Fibroblast of lung (primary cell): Measurements from ENCODE around the gene EDC3. TPM values are rescaled to one million over a fixed set of nuclear protein-coding genes. Genes with fewer than 3 reads are reported as not detected.

Experiments
- DNase-seq, 2 donors: peaks; one replicate each; pipeline versions ENCODE4 v3.0.0 to v3.0.0-alpha.2; 2010; ENCODE audit warnings: low read depth in 2 of 2
- H2AFZ ChIP-seq: 2 replicates; pipeline ENCODE4 v1.5.1; 2012; ENCODE audit warnings: low read length, control low read depth, inconsistent platforms
- H3K27ac ChIP-seq: 2 replicates; pipeline ENCODE4 v1.5.1; 2011; ENCODE audit warnings: low read length, control low read depth; ENCODE audit not compliant: insufficient read depth
- H3K27me3 ChIP-seq: 2 replicates; pipeline ENCODE4 v1.5.1; 2011; ENCODE audit warnings: mild to moderate bottlenecking, low read length; ENCODE audit not compliant: control insufficient read depth, insufficient read depth
- H3K36me3 ChIP-seq: 2 replicates; pipeline ENCODE4 v1.5.1; 2011; ENCODE audit warnings: low read length; ENCODE audit not compliant: control insufficient read depth, insufficient read depth
- H3K4me1 ChIP-seq: 2 replicates; pipeline ENCODE4 v1.5.1; 2011; ENCODE audit warnings: low read length; ENCODE audit not compliant: control insufficient read depth, insufficient read depth; ENCODE audit errors: extremely low read depth
- H3K4me2 ChIP-seq: 2 replicates; pipeline ENCODE4 v1.5.1; 2011; ENCODE audit warnings: low read length, control low read depth; ENCODE audit not compliant: insufficient read depth; ENCODE audit errors: extremely low read depth
- H3K4me3 ChIP-seq, 4 experiments: fragments of 200-600 bp in 1 of 4; sonication (generic) in 1 of 4; replicated peaks in 1 of 4; 2 replicates each; pipeline ENCODE4 v1.5.1; 2011 to 2016; ENCODE audit warnings: low read length in 4 of 4, low read depth in 3 of 4, mild to moderate bottlenecking in 3 of 4, control low read depth in 2 of 4, inconsistent platforms in 1 of 4, mixed read lengths in 1 of 4; ENCODE audit not compliant: insufficient read depth in 1 of 4; ENCODE audit errors: control extremely low read depth in 1 of 4
- H3K79me2 ChIP-seq: 2 replicates; pipeline ENCODE4 v1.5.1; 2012; ENCODE audit warnings: mild to moderate bottlenecking, low read length, inconsistent platforms; ENCODE audit not compliant: control insufficient read depth, insufficient read depth
- H3K9ac ChIP-seq: 2 replicates; pipeline ENCODE4 v1.5.1; 2011; ENCODE audit warnings: mild to moderate bottlenecking, low read length, control low read depth; ENCODE audit not compliant: insufficient read depth
- H3K9me3 ChIP-seq: 2 replicates; pipeline ENCODE4 v1.5.1; 2012; ENCODE audit warnings: low read depth, low read length; ENCODE audit not compliant: control insufficient read depth, insufficient read depth
- H4K20me1 ChIP-seq: 2 replicates; pipeline ENCODE4 v1.5.1; 2011; ENCODE audit warnings: low read length; ENCODE audit not compliant: control insufficient read depth, insufficient read depth; ENCODE audit errors: extremely low read depth
- CTCF ChIP-seq, 2 donors: IDR thresholded peaks in 1 of 2; conservative IDR thresholded peaks in 1 of 2; 1 replicate in 1 of 2; 2 replicates in 1 of 2; pipeline ENCODE4 v1.5.1; 2011 to 2012; ENCODE audit warnings: low read length in 2 of 2, control low read depth in 1 of 2, inconsistent platforms in 1 of 2, low read depth in 1 of 2, mild to moderate bottlenecking in 1 of 2
- EZH2 ChIP-seq: IDR thresholded peaks from 2 replicates; pipeline ENCODE4 v1.5.1; 2012; ENCODE audit warnings: low read length, control low read depth, mild to moderate bottlenecking; ENCODE audit errors: missing control alignments
- polyA plus RNA-seq, 2 donors: library from polyadenylated mRNA; depleted of rRNA in 1 of 2; stranded (reverse) in 1 of 2; unstranded in 1 of 2; fragments of >200 nt; gene quantifications; 2 replicates each; pipeline ENCODE4 v1.2.1, GENCODE V29; 2011 to 2012; ENCODE audit warnings: missing spikeins in 1 of 2
- total RNA-seq: library from RNA; depleted of rRNA; stranded (reverse); fragments of >200 nt; gene quantifications from 2 replicates; pipeline ENCODE4 v1.2.1, GENCODE V29; 2014

Gene EDC3
- total and polyA plus RNA-seq, 2 donors (not counting 1 experiment from before 2014, with no cell fraction given), result 8.9 to 25.8 TPM

- H3K9ac ChIP-seq, result no peak overlapping the region
- DNase-seq, result no peak
- peaks cover 12% of the 10 kb centered on the region for H3K79me2 ChIP-seq
- H3K4me2 ChIP-seq, result no peak overlapping the region
- H3K27me3 ChIP-seq, result no peaks in the 10 kb centered on the region
- H3K4me1 ChIP-seq, result no peaks in the 10 kb centered on the region
- H4K20me1 ChIP-seq, result peaks cover 2% of the 10 kb centered on the region
- no peak for TF ChIP-seq EZH2
- no peak for TF ChIP-seq CTCF (conservative IDR thresholded peaks at IDR 0.05 in 1 of 2, IDR thresholded peaks at IDR 0.05 in 1 of 2; ENCODE audit: low read depth in 1 of 2, low read length in 2 of 2)
- H3K27ac ChIP-seq, result no peak overlapping the region
- H3K4me3 ChIP-seq, result no peak overlapping the region
- peaks cover 57% of the 10 kb centered on the region for H3K36me3 ChIP-seq
- H3K9me3 ChIP-seq, result no peaks in the 10 kb centered on the region
- H2AFZ ChIP-seq, result no peak overlapping the region
Measured at GRCh38 chr15:74626336-74626735, 69.5 kb downstream of the EDC3 start.

GRCh38 chr15:74625693-74626092, 70.1 kb downstream of the EDC3 start:
- TF ChIP-seq CTCF (conservative IDR thresholded peaks at IDR 0.05 in 1 of 2, IDR thresholded peaks at IDR 0.05 in 1 of 2; ENCODE audit: low read depth in 1 of 2, low read length in 2 of 2), result no peak
- no peak for TF ChIP-seq EZH2
- no peak for DNase-seq
- Histone ChIP-seq H3K9me3 (no peaks in the 10 kb centered on the region), H3K36me3 (peaks cover 61% of the 10 kb centered on the region), H3K27ac (no peak overlapping the region), H3K27me3 (no peaks in the 10 kb centered on the region), H3K4me1 (no peaks in the 10 kb centered on the region), H3K9ac (no peak overlapping the region), H3K79me2 (peaks cover 18% of the 10 kb centered on the region), H3K4me3 (no peak overlapping the region), H2AFZ (no peak overlapping the region), H4K20me1 (peaks cover 2% of the 10 kb centered on the region), H3K4me2 (no peak overlapping the region)

- Histone ChIP-seq H3K4me3 (no peak overlapping the region), H3K36me3 (peaks cover 64% of the 10 kb centered on the region), H3K4me1 (no peaks in the 10 kb centered on the region), H3K27me3 (no peaks in the 10 kb centered on the region), H4K20me1 (peaks cover 2% of the 10 kb centered on the region), H3K4me2 (no peak overlapping the region), H3K27ac (no peak overlapping the region), H2AFZ (no peak overlapping the region), H3K79me2 (peaks cover 32% of the 10 kb centered on the region), H3K9me3 (no peaks in the 10 kb centered on the region), H3K9ac (no peak overlapping the region)
- no peak for DNase-seq
- TF ChIP-seq EZH2 (no peak), CTCF (conservative IDR thresholded peaks at IDR 0.05 in 1 of 2, IDR thresholded peaks at IDR 0.05 in 1 of 2; ENCODE audit: low read depth in 1 of 2, low read length in 2 of 2) (no peak)
Measured at GRCh38 chr15:74624020-74624602, 71.7 kb downstream of the EDC3 start.
